ENCODE data around the gene ZBTB16. TPM values are rescaled to one million over a fixed set of nuclear protein-coding genes. Genes with fewer than 3 reads are reported as not detected.

ZBTB16 gene
- polyA plus RNA-seq, 3 donors = 4.1 to 12.3 (median 8.3) TPM

DNA sequence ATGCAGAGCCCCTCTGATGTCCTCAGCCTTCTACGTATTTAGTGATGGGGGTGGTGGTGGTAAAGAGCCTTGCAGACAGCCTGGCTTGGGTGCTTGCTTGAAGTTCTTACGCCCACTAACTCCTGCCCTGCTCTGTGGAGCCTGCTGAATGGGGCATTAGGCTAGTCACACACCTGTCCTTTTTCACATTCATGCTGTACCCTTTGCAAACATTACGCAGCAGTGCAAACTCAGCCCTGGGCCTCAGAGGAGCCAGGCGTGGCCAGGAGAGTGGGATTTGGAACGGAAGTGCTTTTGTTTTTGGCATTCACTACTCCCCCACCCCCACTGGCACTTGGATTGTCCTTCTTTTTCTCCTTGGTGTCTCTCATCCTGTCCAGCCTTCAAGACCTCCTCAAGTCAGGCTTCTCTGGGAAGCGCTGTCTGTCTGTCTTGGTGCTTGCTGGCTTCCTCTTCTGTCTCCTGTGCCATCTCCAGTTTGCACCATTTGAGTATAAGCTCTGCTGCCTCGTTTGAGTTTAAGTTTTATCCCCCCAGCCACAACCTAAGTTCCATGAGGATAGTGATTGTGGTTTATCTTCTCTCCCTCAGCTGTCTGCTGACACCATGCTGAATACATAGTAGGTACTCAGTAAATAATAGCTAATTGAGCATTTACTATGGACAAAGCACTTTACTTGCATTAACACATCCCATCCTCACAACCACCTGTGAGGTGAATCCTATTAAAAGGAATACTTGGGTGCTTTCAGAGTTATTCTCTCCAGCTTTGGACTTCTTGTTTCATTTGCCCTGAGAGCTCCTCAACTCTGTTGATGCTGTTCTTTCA lies 26.7 kb downstream of the ZBTB16 start:
- peaks cover 41 to 48% of the 10 kb centered on the region in 2 donors for H3K4me1 ChIP-seq (ENCODE audit: control insufficient read depth in 1 of 2, insufficient read depth in 2 of 2, low read length in 2 of 2)
- no peaks in the 10 kb centered on the region for H3K27me3 ChIP-seq (ENCODE audit: control insufficient read depth in 2 of 2, insufficient read depth in 2 of 2, low read length in 2 of 2)
- peaks cover 73% of the 10 kb centered on the region for H3K4me1 Mint-ChIP-seq
- H3K27ac Mint-ChIP-seq = no peak overlapping the region
- no peak overlapping the region for H3K4me2 ChIP-seq (replicated peaks; ENCODE audit: extremely low read depth, low read length, poor library complexity, severe bottlenecking)
- no peaks in the 10 kb centered on the region for H3K36me3 ChIP-seq (replicated peaks in 1 of 2; ENCODE audit: control insufficient read depth in 1 of 2, insufficient read depth in 2 of 2, low read length in 2 of 2)
- DNase-seq = no peak
- TF ChIP-seq, protein P1, sequence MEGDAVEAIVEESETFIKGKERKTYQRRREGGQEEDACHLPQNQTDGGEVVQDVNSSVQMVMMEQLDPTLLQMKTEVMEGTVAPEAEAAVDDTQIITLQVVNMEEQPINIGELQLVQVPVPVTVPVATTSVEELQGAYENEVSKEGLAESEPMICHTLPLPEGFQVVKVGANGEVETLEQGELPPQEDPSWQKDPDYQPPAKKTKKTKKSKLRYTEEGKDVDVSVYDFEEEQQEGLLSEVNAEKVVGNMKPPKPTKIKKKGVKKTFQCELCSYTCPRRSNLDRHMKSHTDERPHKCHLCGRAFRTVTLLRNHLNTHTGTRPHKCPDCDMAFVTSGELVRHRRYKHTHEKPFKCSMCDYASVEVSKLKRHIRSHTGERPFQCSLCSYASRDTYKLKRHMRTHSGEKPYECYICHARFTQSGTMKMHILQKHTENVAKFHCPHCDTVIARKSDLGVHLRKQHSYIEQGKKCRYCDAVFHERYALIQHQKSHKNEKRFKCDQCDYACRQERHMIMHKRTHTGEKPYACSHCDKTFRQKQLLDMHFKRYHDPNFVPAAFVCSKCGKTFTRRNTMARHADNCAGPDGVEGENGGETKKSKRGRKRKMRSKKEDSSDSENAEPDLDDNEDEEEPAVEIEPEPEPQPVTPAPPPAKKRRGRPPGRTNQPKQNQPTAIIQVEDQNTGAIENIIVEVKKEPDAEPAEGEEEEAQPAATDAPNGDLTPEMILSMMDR (IDR thresholded peaks at IDR 0.05) = no peak
- H3K36me3 Mint-ChIP-seq = peaks cover 0 to 6% of the 10 kb centered on the region in 2 donors
- H4K20me1 ChIP-seq (ENCODE audit: insufficient read depth, low read length) = peaks cover 44% of the 10 kb centered on the region
- no peak overlapping the region for H3K4me3 Mint-ChIP-seq
- no peak overlapping the region for H2AFZ ChIP-seq (ENCODE audit: insufficient read depth, low read depth, low read length, poor library complexity, severe bottlenecking)
- H3K27me3 Mint-ChIP-seq (ENCODE audit: low read depth in 3 of 3) = peaks cover 3 to 14% (median 10%) of the 10 kb centered on the region in 3 donors
- H3K9me3 ChIP-seq (replicated peaks in 1 of 2; ENCODE audit: control insufficient read depth in 1 of 2, insufficient read depth in 1 of 2, low read length in 2 of 2) = no peaks in the 10 kb centered on the region
- H3K9me3 Mint-ChIP-seq = peaks cover 0 to 3% (median 0%) of the 10 kb centered on the region in 7 donors
- H3K4me3 ChIP-seq (replicated peaks in 1 of 3; ENCODE audit: low read depth in 2 of 3, low read length in 3 of 3) = no peak overlapping the region
- intact Hi-C loops (cut with micrococcal nuclease) = loop anchor here in 1 of 2 donors (10.0 kb wide), 1 partner anchor 49 kb away; no protein-coding TSS in a partner anchor
- 83% methylated on average over 1 of the region's 7 CpGs for WGBS (ENCODE audit: insufficient coverage)
- peaks cover 9% of the 10 kb centered on the region for H3K79me2 ChIP-seq (ENCODE audit: insufficient read depth, low read length)
- H3K27ac ChIP-seq (ENCODE audit: low read depth in 1 of 2, low read length in 2 of 2) = no peak overlapping the region
- H3K9ac ChIP-seq (ENCODE audit: insufficient read depth, low read length, poor library complexity, severe bottlenecking) = no peak overlapping the region

DNA sequence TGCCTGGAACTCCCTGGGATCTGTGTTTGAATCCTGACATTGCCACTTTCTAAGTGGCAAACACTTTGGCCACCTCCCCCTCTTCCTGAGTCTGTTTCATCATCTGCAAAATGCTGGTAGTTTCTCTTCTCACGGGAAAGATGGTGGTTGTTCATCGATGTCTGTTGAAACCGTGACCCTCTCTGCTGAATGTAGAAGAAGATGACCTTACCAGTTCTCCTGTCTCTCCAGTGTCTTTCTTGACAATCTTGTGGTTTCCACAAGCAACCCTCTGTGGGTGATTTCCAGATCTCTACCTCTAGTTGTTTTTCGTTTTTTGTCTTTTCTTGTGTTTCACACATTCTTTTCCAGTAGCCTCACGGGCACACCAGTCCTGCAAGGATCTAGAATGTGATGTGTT lies 27.5 kb downstream of the ZBTB16 start:
- peaks cover 0 to 3% of the 10 kb centered on the region in 2 donors for H3K36me3 Mint-ChIP-seq
- H3K27ac Mint-ChIP-seq = peak overlapping the region in 3 of 7 donors; percentile 8 to 65 (median 10)
- H3K9me3 ChIP-seq (replicated peaks in 1 of 2; ENCODE audit: control insufficient read depth in 1 of 2, insufficient read depth in 1 of 2, low read length in 2 of 2) = no peaks in the 10 kb centered on the region
- H3K36me3 ChIP-seq (replicated peaks in 1 of 2; ENCODE audit: control insufficient read depth in 1 of 2, insufficient read depth in 2 of 2, low read length in 2 of 2) = no peaks in the 10 kb centered on the region
- no peak for DNase-seq
- H3K4me2 ChIP-seq (replicated peaks; ENCODE audit: extremely low read depth, low read length, poor library complexity, severe bottlenecking) = no peak overlapping the region
- H3K4me1 ChIP-seq (ENCODE audit: control insufficient read depth in 1 of 2, insufficient read depth in 2 of 2, low read length in 2 of 2) = peaks cover 47 to 54% of the 10 kb centered on the region in 2 donors
- H3K27me3 Mint-ChIP-seq (ENCODE audit: low read depth in 3 of 3) = peaks cover 3 to 8% (median 8%) of the 10 kb centered on the region in 3 donors
- H3K4me3 Mint-ChIP-seq = peak overlapping the region in 1 of 2 donors; percentile 31
- H3K79me2 ChIP-seq (ENCODE audit: insufficient read depth, low read length) = peaks cover 9% of the 10 kb centered on the region
- no peaks in the 10 kb centered on the region for H3K27me3 ChIP-seq (ENCODE audit: control insufficient read depth in 2 of 2, insufficient read depth in 2 of 2, low read length in 2 of 2)
- H3K4me3 ChIP-seq (replicated peaks in 1 of 3; ENCODE audit: low read depth in 2 of 3, low read length in 3 of 3) = no peak overlapping the region
- no peak overlapping the region for H2AFZ ChIP-seq (ENCODE audit: insufficient read depth, low read depth, low read length, poor library complexity, severe bottlenecking)
- H3K4me1 Mint-ChIP-seq = peaks cover 73% of the 10 kb centered on the region
- TF ChIP-seq, protein P1 (IDR thresholded peaks at IDR 0.05) = no peak
- peaks cover 0 to 3% (median 0%) of the 10 kb centered on the region in 7 donors for H3K9me3 Mint-ChIP-seq
- intact Hi-C loops (cut with micrococcal nuclease) = loop anchor here in 1 of 2 donors (10.0 kb wide), 1 partner anchor 48 kb away; no protein-coding TSS in a partner anchor
- H3K9ac ChIP-seq (ENCODE audit: insufficient read depth, low read length, poor library complexity, severe bottlenecking) = no peak overlapping the region
- no CpG with 5 or more reads among the region's 5 CpGs for WGBS (ENCODE audit: insufficient coverage)
- peaks cover 40% of the 10 kb centered on the region for H4K20me1 ChIP-seq (ENCODE audit: insufficient read depth, low read length)
- no peak overlapping the region for H3K27ac ChIP-seq (ENCODE audit: low read depth in 1 of 2, low read length in 2 of 2)
